Stimulated activated CD4-positive, alpha-beta T cell treated with anti-CD3 and anti-CD28 coated beads, TNF-alpha, amount 100 ng/mL, for 4 hours (primary cell): ENCODE data around the gene FAM131A.

Experiments
- DNase-seq, 3 experiments: peaks; one replicate each; pipeline ENCODE4 v3.0.0-alpha.2; 2020; ENCODE audit warnings: low read depth in 3 of 3

Gene FAM131A

DNA sequence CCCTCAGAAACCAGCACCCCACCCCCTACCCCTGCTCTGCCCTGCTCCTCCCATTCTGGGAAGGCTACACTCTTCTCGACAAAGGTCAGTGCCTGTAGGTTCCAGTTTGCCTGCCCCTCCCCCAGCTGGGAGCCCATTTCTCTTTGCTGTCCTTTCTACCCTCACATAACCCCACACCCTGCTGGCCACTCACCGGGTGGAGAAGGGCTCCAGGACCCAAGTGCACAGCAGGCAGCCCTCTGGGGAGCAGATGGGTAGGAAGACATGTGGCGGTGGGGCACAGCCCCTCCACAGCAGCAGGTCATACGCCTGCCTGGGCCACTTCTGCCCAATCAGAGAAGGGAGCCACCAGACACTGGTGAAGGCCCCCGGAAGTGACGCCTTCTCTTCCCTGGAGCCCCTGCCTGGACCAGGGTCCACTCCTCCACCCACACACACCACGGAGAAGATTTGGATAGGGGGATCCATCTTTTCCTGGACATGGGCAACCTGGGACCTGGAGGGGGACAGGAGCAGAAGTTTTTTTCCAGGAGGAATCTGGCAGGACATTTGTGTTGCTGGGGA lies 40.6 kb downstream of the FAM131A start, which contains the start of gene THPO:
Gene THPO (minus strand): TSS at position 326 of the 564 bp plus-strand sequence. CDS start 1,948 bp downstream, outside the sequence.
- no peak for DNase-seq

DNA sequence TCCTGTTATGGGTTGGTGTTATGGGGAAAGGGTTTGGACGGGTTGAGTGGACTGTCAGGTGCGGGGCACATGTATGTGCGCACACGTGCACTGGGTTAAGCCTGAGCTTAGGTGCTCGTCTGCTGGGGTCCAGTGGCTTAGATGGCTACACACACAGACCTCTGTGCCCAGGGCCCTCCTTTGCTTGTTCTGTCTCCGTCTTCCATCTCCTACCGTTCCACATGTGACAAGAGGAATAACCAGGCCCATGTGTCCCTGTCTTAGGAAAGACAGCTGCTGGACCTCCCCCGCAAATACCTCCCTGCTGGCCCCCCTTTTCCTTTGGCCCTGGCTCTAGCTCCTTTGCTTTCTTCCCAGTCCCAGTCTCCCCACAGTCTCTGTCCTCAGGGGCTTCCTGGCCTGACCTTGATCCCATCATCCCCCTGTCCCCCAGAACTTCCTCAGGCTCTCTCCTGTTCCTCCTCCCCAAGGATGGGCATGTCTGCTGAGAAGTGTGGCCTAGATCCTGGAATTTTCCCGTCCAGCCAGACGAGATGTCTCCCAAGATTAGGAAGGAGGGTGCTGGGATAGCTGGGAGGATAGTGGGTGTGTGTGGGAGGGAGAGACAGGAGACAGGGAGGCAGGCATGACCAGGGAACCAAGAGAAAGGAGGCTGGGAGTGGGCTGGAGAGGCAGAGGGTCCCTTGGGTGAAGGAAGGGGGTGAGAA lies 41.4 kb downstream of the FAM131A start:
- no peak for DNase-seq

DNA sequence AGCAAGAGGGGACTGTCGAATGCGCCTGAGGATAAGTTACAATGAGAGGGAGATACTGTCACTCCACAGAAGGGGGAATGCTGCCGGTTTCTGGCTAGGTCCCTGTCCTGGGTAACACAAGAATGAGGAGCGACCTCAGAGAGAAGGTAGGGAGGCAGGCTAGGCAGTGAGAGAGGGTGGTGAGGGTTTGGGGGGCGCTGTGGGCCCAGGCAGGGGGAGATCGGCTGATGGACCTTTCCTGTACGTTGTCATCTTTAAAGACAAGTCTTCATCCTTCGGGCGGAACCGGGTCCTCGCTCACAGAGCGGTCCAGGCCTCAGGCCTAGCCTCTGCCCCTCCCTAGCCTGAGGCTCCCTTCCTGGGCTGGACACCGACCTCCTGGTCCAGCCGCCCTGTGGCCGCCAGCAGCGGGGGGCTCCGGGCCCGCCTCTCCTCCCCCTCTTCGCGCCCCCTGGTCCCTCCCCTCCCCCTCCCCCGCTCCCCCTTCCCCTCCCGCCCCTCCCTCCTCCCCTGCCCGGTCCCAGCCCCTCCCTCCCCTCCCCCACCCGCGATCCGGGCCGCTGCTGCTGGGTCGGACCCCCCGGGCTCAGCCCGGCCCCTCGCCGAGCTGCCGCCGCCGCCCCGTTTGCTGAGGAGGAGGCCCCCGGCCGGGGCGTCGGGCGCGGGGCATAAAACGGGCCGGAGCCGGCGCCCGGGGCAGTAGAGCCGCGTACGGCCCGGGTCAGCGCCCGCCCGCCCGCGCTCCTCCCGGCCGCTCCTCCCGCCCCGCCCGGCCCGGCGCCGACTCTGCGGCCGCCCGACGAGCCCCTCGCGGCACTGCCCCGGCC lies 42.2 kb downstream of the FAM131A start, which contains the start of gene CHRD:
Gene CHRD (plus strand): TSS at position 697 of the 827 bp plus-strand sequence. CDS start 265 bp downstream, outside the sequence.
- DNase-seq: no peak

GRCh38 chr3:184380185-184380626 lies 42.8 kb downstream of the FAM131A start:
- DNase-seq: no peak

GRCh38 chr3:184380627-184381260 lies 43.3 kb downstream of the FAM131A start:
- no peak for DNase-seq

- DNase-seq: no peak
These were observed 44.1 kb downstream of the FAM131A start for GRCh38 chr3:184381261-184382224.

DNA sequence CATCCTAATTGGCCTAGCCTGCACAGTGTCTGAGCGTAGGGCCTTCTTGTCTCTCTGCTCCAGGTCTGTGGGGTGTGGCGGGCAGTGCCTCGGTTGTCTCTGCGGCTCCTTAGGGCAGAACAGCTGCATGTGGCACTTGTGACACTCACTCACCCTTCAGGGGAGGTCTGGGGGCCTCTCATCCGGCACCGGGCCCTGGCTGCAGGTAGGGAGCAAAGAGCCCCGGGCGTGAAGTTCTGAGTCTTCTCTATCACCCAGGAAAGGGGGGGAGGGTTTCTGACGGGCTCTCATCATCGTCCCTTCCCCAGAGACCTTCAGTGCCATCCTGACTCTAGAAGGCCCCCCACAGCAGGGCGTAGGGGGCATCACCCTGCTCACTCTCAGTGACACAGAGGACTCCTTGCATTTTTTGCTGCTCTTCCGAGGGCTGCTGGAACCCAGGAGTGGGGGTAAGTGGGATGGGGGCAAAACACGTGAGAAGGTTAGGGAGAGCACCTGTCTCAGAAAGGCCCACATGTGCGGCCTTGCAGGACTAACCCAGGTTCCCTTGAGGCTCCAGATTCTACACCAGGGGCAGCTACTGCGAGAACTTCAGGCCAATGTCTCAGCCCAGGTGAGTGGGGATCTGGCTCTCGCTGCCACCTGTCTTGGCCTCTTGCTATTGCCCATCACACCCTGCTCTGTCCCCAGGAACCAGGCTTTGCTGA lies 45.1 kb downstream of the FAM131A start:
- no peak for DNase-seq

GRCh38 chr3:184383033-184383740 lies 45.8 kb downstream of the FAM131A start:
- no peak for DNase-seq

DNA sequence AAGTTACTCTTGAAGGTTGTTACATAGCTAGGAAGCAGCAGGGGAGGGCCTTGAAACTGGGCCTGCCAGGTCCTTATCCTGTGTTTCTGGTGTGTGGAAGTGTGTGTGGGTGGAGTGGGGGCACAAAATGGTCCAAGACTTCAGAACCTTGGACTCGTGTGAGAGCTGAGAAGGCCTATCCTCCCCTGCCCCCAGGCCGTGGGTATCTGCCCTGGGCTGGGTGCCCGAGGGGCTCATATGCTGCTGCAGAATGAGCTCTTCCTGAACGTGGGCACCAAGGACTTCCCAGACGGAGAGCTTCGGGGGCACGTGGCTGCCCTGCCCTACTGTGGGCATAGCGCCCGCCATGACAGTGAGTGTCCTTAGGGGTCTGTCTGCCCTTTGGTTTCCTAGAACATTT lies 46.9 kb downstream of the FAM131A start:
- no peak for DNase-seq

- no peak for DNase-seq
These were observed 47.5 kb downstream of the FAM131A start for GRCh38 chr3:184384856-184385422.

GRCh38 chr3:184386047-184386806 lies 48.8 kb downstream of the FAM131A start:
- no peak for DNase-seq

GRCh38 chr3:184387174-184387714 lies 49.8 kb downstream of the FAM131A start:
- DNase-seq: no peak

DNA sequence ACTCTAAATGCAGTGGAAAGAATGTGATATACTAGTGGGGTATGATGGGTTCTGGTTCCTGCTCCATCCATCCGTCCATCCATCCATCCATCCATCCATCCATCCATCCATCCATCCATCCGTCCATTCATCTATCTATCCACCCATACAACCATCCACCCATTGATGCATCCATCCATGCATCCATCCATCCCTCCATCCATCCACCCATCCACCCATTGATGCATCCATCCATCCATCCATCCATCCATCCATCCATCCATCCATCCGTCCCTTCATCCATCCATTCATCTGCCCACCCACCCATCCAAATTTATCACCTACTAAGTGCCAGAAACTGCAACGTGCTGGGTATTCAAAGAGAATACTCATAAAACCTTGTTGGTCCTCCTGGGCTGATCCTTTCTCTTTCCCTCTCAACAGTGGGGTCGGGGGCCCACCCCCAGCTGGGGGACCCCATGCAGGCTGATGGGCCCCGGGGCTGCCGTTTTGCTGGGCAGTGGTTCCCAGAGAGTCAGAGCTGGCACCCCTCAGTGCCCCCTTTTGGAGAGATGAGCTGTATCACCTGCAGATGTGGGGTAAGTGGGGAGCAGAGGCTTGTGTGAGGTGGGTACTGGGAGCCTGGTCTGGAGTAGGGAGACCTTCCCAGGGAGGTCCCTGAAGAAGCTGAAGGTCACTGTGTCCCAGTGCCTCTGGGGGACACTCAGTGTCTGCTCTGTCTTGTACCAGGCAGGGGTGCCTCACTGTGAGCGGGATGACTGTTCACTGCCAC lies 51.0 kb downstream of the FAM131A start:
- DNase-seq: no peak

DNA sequence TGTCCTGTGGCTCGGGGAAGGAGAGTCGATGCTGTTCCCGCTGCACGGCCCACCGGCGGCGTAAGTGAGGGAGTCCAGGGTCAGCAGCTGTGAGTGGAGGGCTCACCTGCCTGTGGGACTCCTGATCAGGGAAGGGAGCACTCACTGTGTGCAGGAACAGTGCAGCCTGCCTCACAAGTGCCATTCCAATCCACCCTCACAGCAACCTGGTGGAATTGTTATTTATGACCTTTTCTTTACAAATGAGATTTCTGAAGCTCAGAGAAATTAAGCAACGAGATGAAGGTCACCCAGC lies 51.5 kb downstream of the FAM131A start:
- DNase-seq: no peak

DNA sequence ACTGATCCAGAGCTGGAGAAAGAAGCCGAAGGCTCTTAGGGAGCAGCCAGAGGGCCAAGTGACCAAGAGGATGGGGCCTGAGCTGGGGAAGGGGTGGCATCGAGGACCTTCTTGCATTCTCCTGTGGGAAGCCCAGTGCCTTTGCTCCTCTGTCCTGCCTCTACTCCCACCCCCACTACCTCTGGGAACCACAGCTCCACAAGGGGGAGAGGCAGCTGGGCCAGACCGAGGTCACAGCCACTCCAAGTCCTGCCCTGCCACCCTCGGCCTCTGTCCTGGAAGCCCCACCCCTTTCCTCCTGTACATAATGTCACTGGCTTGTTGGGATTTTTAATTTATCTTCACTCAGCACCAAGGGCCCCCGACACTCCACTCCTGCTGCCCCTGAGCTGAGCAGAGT lies 52.0 kb downstream of the FAM131A start:
- DNase-seq: no peak

- no peak for DNase-seq
These were observed 52.6 kb downstream of the FAM131A start for GRCh38 chr3:184389935-184390528.

DNA sequence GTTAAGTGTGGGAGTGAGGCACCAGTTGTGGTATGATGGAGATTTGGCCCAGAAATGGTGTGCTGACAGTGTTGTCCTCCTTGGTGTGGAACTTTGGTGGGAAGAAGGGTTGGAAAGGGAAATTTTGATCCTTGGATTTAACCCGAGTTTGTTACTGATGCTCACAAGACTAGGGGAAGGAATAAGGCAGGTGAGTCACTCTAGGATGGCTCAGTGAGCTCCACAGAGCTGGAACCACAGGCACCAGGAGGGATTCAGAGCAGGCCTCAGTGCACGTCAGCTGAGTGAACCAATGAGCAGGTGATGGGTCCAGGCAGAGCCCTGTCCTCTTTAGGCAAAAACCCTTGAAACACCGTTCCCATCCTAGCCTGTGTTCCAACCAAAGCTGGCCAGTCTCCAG lies 53.9 kb downstream of the FAM131A start:
- no peak for DNase-seq
